ENCODE measurements around the gene AGAP1. TPM values are rescaled to one million over a fixed set of nuclear protein-coding genes. Genes with fewer than 3 reads are reported as not detected.

AGAP1 gene
- total RNA-seq, 1 donor: 10.8 TPM

DNA sequence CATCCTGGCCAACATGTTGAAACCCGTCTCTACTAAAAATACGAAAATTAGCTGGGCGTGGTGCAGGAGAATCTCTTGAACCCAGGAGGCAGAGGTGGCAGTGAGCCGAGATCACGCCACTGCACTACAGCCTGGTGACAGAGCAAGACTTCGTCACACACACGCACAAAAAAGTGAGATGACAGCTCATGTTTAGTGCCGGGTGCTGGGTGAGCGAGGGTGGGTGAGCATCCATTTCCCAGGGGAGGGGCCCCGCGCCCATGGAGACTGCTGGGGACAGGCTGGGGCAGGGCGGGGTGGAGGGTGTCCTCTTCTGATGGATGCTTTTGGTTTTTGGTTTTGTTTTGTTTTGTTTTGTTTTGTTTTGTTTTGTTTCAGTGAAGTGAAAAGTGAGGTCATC, 467.9 kb downstream of the AGAP1 start:
- DNase-seq (ENCODE audit: low read depth): no peak
- TF ChIP-seq, protein P1, sequence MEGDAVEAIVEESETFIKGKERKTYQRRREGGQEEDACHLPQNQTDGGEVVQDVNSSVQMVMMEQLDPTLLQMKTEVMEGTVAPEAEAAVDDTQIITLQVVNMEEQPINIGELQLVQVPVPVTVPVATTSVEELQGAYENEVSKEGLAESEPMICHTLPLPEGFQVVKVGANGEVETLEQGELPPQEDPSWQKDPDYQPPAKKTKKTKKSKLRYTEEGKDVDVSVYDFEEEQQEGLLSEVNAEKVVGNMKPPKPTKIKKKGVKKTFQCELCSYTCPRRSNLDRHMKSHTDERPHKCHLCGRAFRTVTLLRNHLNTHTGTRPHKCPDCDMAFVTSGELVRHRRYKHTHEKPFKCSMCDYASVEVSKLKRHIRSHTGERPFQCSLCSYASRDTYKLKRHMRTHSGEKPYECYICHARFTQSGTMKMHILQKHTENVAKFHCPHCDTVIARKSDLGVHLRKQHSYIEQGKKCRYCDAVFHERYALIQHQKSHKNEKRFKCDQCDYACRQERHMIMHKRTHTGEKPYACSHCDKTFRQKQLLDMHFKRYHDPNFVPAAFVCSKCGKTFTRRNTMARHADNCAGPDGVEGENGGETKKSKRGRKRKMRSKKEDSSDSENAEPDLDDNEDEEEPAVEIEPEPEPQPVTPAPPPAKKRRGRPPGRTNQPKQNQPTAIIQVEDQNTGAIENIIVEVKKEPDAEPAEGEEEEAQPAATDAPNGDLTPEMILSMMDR (IDR thresholded peaks at IDR 0.05; ENCODE audit: insufficient read depth, low read depth, low read length): no peak
- H3K4me3 ChIP-seq (ENCODE audit: low read depth, low read length): no peak overlapping the region

DNA sequence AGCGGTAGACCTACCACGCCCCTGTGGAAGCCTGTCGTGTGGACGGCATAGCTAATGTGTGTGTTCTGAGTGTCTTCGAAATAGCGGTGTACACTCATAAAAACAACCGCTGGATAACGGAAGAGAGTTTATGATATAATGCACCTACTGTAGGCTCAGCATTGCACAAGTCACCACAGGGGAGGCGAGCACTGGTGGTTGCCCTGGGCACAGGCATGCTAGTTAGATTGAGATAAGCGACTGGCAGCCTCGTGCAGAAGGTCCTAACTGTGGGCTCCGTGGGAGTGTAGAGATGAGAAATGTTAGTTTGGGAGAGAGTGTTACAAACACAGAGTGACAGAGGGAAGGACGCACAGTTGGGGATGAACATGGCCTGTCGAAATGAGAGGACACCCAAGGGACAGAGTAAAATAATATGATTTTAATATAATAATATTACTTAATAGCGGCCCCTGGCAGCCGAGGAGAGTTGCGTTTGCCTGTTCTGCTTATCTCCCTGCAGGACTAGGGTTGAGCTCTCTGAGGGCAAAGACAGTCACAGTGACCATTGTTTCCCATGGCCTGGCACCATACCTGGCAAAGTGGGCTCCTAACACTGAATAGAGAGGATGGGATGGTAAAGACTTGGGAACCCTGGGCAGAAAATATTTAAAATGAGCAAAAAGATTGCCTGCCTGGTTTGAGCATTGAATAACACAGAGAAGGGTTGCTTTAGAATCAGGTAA, 470.2 kb downstream of the AGAP1 start:
- DNase-seq (ENCODE audit: low read depth): no peak
- no peak overlapping the region for H3K4me3 ChIP-seq (ENCODE audit: low read depth, low read length)
- TF ChIP-seq, protein P1 (IDR thresholded peaks at IDR 0.05; ENCODE audit: insufficient read depth, low read depth, low read length): no peak

DNA sequence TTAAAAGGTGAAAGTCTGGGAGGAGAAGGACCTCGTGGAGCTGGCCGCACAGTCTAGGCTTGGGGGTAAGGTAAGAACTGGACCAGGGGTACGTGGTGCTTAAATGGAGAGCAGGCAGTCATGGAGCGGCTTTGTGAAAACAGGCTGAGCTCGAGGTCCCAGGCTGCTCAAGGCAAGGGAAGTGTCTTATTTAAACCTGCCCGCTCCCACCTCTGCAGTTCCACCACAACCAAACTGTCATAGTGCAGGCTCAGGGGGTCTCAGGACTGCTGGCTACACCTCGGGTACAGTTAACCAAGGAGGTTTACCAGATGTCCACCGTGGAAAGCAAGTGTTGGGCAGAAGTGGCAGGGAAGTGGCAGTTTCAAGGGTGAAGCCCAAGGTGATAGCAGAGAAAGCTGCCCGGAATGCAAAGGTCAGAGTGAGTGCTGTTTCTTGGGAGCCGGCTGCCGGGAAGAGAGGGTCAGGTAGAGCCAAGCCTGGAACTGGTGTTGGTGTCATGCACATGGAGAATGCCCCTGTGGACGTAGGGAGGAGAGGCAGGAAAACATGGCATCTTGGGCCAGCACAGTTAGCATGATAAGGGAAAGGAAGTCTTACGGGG, 471.0 kb downstream of the AGAP1 start:
- no peak overlapping the region for H3K4me3 ChIP-seq (ENCODE audit: low read depth, low read length)
- TF ChIP-seq, protein P1 (IDR thresholded peaks at IDR 0.05; ENCODE audit: insufficient read depth, low read depth, low read length): no peak
- DNase-seq (ENCODE audit: low read depth): no peak

DNA sequence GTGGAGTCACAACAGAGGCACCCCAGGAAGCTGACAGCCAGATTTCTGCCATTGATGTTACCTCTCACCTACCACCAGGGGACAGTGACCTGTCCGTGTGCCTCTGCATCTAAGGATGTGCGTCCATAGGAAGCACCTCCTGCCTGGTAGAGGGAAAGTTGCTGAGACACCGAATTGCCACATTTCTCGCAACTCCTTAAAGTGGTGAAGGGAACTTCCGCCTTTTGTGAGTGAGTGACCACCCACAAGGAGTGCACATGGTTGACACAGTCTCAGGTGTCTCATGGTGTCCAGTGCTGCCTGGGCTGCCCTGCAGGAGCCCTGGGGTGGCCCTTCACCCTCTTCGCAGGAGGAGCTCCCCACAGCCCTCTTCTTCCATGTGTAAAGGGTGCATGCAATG, 472.6 kb downstream of the AGAP1 start:
- DNase-seq (ENCODE audit: low read depth): no peak
- TF ChIP-seq, protein P1 (IDR thresholded peaks at IDR 0.05; ENCODE audit: insufficient read depth, low read depth, low read length): no peak

DNA sequence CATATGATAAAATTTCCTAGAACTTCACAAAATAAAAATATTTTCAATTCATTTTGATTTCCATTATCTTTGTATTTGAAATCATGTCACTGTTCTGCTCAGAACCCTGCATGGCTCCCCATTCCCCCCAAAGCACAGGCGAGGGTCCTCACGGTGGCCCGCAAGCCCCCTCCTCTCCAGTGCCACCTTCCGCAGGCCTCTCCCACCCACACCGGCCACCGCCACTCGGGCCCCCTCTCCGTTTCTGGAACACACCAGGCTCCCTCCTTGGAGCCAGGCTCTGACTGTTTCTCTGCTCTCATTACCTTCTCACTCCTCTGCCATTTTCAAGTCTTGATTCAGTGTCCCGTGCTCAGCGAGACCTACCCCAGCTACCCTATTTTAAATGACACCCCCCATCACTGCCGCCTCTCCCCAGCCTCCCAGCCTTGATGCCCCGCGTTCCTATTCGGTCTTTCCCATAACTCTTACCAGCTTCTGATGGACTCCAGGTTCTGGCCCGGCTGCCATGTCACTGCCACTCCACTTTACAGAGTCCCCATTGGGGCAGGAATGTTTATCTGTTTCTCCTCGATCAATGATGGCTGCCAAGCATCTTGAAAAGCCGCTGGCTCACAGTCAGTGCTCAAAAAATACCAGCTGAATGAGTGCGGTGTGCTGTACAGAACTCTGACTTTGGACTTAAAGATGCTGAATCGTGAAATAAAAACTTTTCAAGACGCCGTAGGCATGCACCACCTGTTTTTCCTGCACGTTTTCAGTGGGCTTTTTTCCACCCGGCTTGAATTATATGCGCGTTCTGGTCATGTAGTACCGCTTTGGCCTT, 473.3 kb downstream of the AGAP1 start:
- no peak overlapping the region for H3K4me3 ChIP-seq (ENCODE audit: low read depth, low read length)
- no peak for DNase-seq (ENCODE audit: low read depth)
- TF ChIP-seq, protein P1 (IDR thresholded peaks at IDR 0.05; ENCODE audit: insufficient read depth, low read depth, low read length): no peak

More for the DNA sequence above, 472.6 kb downstream of the AGAP1 start:
- no peak overlapping the region for H3K4me3 ChIP-seq (ENCODE audit: low read depth, low read length)

DNA sequence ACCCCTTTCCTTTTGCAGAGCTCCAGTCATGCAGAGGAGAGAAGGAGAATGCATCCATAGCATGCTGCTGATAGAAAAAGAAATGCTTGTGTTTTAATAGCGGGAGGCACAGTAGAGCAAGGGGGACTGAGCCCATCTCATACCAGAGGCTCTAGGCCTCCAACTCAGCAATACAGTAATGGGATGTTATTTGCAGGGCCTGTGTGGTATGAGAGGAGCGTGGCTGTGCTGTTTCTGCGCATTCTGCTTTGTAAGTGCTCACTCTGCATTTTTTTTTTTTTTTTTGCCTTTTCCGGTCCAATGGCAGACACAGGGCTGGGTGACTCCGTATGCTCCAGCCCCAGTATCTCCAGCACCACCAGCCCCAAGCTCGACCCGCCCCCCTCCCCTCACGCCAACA, 474.3 kb downstream of the AGAP1 start:
- H3K4me3 ChIP-seq (ENCODE audit: low read depth, low read length): no peak overlapping the region
- TF ChIP-seq, protein P1 (IDR thresholded peaks at IDR 0.05; ENCODE audit: insufficient read depth, low read depth, low read length): no peak
- DNase-seq (ENCODE audit: low read depth): no peak

Data from fibroblast of villous mesenchyme (primary cell).